NCI-H1092 treated with DMSO at 0.1 percent for 48 hours (cell line): Measurements from ENCODE around the gene EME2.

Source experiments
- DNase-seq: peaks from one replicate; lab custom pipeline; 2025; lab: John Stamatoyannopoulos, UW

Gene EME2

GRCh38 chr16:1778200-1779179 lies 5.9 kb downstream of the EME2 start:
- no peak for DNase-seq

- no peak for DNase-seq
Measured at GRCh38 chr16:1779234-1779701, 6.7 kb downstream of the EME2 start.

- DNase-seq, result no peak
Measured at GRCh38 chr16:1779741-1780676, 7.4 kb downstream of the EME2 start.

- DNase-seq, result no peak
Measured at GRCh38 chr16:1780677-1781072, 8.1 kb downstream of the EME2 start.

GRCh38 chr16:1781254-1781653 lies 8.6 kb downstream of the EME2 start:
- no peak for DNase-seq

GRCh38 chr16:1781758-1782407 lies 9.3 kb downstream of the EME2 start:
- peak; percentile 31 for DNase-seq

GRCh38 chr16:1782408-1783264 lies 10.0 kb downstream of the EME2 start, which contains the start of the genes NUBP2 and SPSB3:
NUBP2 (plus strand) TSS chr16:1782960; CDS start chr16:1783021, 61 bp downstream.
SPSB3 (minus strand) TSS chr16:1782571; CDS start chr16:1781483, 1,088 bp downstream.
- DNase-seq, result peak; percentile 99

GRCh38 chr16:1784977-1785845 lies 12.6 kb downstream of the EME2 start:
- no peak for DNase-seq

- no peak for DNase-seq
Measured at GRCh38 chr16:1785846-1786170, 13.2 kb downstream of the EME2 start.

- no peak for DNase-seq
Measured at GRCh38 chr16:1786242-1787055, 13.8 kb downstream of the EME2 start.

- DNase-seq, result no peak
Measured at GRCh38 chr16:1787056-1787321, 14.4 kb downstream of the EME2 start.

- no peak for DNase-seq
Measured at GRCh38 chr16:1787322-1788094, 14.9 kb downstream of the EME2 start.

GRCh38 chr16:1788095-1788707 lies 15.6 kb downstream of the EME2 start:
- DNase-seq, result no peak

GRCh38 chr16:1788708-1789100 lies 16.1 kb downstream of the EME2 start:
- no peak for DNase-seq

- no peak for DNase-seq
Measured at GRCh38 chr16:1789643-1790045, 17.0 kb downstream of the EME2 start.

GRCh38 chr16:1790261-1790610 lies 17.6 kb downstream of the EME2 start:
- no peak for DNase-seq

- DNase-seq, result no peak
Measured at GRCh38 chr16:1790611-1791255, 18.1 kb downstream of the EME2 start.
